GM12874 (cell line): ENCODE results near the gene PWP2.

Source experiments
- TF ChIP-seq, protein P1 (sequence below): IDR thresholded peaks from 2 replicates; pipeline ENCODE4 v1.5.1; 2011; ENCODE audit warnings: low read depth, mild to moderate bottlenecking, control low read depth, low read length, moderate library complexity; ENCODE audit not compliant: insufficient read depth

The PWP2 gene

GRCh38 chr21:44074315-44074958, 32.8 kb upstream of the PWP2 start:
- TF ChIP-seq, protein P1, sequence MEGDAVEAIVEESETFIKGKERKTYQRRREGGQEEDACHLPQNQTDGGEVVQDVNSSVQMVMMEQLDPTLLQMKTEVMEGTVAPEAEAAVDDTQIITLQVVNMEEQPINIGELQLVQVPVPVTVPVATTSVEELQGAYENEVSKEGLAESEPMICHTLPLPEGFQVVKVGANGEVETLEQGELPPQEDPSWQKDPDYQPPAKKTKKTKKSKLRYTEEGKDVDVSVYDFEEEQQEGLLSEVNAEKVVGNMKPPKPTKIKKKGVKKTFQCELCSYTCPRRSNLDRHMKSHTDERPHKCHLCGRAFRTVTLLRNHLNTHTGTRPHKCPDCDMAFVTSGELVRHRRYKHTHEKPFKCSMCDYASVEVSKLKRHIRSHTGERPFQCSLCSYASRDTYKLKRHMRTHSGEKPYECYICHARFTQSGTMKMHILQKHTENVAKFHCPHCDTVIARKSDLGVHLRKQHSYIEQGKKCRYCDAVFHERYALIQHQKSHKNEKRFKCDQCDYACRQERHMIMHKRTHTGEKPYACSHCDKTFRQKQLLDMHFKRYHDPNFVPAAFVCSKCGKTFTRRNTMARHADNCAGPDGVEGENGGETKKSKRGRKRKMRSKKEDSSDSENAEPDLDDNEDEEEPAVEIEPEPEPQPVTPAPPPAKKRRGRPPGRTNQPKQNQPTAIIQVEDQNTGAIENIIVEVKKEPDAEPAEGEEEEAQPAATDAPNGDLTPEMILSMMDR = no peak

- TF ChIP-seq, protein P1 = no peak
These were observed 30.9 kb upstream of the PWP2 start for GRCh38 chr21:44076316-44076715.

GRCh38 chr21:44078411-44078981, 28.7 kb upstream of the PWP2 start:
- TF ChIP-seq, protein P1 = no peak

- TF ChIP-seq, protein P1 = no peak
These were observed 27.8 kb upstream of the PWP2 start for GRCh38 chr21:44079446-44079845.

- TF ChIP-seq, protein P1 = no peak
These were observed 27.4 kb upstream of the PWP2 start for GRCh38 chr21:44079846-44080245.

GRCh38 chr21:44082648-44083440, 24.4 kb upstream of the PWP2 start:
- TF ChIP-seq, protein P1 = no peak

- TF ChIP-seq, protein P1 = no peak
These were observed 23.4 kb upstream of the PWP2 start for GRCh38 chr21:44083631-44084291.
